HG03060 (cell line): Measurements from ENCODE around the gene SLC17A3.

Experiments used
- ATAC-seq: cut with Tn5 transposase; IDR thresholded peaks from one replicate; pipeline ENCODE4 v1.9.1; 2021; ENCODE audit warnings: low read depth, moderate number of reproducible peaks; ENCODE audit not compliant: unreplicated experiment

Gene SLC17A3, protein sequence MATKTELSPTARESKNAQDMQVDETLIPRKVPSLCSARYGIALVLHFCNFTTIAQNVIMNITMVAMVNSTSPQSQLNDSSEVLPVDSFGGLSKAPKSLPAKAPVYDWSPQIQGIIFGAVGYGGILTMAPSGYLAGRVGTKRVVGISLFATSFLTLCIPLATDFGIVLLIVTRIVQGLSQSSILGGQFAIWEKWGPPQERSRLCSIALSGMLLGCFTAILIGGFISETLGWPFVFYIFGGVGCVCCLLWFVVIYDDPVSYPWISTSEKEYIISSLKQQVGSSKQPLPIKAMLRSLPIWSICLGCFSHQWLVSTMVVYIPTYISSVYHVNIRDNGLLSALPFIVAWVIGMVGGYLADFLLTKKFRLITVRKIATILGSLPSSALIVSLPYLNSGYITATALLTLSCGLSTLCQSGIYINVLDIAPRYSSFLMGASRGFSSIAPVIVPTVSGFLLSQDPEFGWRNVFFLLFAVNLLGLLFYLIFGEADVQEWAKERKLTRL

DNA sequence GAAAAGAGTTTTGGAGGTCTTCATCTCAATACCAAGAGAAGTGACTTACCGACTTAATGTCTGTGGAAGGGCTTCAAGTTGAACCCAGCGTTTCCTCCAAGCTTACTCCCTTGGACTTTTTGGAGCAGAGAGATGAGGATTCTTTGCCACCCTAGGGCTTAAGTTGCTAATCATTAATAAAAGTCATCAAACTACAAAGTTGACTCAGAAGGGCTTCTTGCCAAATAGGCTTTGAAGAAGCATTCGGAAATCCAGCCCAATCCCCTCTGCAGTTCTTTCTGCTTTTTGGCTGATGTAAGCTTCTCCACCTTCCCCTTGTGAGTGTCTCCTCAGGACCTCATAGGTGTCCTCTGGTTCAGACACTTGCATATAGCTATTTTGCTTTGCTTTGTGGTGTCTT lies at the start of gene SLC17A3:
SLC17A3 (minus strand) TSS at position 126 of the 400 bp plus-strand sequence. CDS start 5,856 bp downstream, outside the sequence.
- no peak for ATAC-seq

DNA sequence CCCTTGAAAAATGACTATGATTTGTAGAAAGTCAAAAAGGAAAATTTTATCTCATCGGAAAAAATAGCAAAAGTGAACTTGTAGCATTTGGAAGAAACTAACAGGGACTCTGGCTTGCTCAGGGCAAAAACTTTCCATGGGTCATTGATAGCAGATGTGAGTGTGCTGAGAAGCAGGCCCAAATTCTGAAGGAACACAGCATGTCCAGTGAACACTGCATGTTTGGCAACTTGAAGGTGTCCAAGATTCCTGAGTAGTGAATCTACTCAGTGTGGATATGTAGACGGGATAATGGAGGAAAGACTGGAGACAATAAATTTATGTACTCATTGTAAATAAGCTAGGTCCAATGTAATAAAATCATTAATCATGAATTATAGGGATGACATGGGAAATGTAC lies 48.3 kb upstream of the SLC17A3 start:
- ATAC-seq = no peak

DNA sequence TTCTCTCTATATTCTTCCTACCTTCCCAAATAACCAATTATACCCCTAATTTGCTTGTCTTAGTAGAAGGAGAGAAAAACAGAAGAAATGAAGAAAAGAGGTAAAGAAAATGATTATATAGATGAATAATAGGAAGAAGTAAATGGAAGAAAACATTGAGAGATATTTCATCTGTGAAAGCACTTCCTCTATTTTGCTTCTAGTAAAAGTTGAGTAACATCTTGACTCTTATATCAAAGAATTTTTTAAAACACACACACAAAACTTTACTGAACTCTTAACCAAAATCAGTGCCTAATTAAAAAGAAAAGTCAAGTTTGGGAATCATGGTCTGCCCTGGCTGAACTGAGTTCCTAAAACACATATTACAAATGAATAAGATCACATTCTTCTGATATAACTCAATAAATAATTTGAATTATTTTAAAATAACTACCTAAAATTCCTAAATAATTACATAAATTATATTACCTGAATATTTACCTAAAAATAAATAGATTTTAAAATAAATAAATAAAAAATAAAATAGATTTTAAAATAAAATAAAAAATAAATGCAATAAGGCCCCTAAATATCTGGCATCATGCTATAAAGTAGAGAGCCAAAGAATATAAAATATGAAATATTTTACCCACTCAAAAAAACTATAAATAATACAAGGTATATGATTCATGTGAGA lies 47.6 kb upstream of the SLC17A3 start:
- no peak for ATAC-seq

DNA sequence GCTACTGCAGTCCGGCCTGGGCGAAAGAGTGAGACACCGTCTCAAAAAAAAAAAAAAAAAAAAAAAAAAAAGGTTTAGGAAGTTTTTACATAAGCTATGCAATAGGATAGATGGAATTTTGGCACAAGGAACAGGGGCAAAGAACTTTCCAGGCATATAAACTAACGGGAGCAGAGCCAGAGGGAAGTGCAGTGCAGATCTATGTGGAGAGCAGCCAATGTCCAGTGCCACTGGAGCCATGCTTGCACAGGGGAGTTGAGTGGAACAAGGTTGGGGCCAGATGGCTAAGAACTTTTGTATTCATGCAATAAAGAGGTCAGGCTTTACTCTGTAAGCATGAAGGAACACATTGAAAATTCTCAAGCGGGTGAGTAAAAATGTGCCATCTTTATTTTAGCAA lies 45.6 kb upstream of the SLC17A3 start:
- no peak for ATAC-seq

DNA sequence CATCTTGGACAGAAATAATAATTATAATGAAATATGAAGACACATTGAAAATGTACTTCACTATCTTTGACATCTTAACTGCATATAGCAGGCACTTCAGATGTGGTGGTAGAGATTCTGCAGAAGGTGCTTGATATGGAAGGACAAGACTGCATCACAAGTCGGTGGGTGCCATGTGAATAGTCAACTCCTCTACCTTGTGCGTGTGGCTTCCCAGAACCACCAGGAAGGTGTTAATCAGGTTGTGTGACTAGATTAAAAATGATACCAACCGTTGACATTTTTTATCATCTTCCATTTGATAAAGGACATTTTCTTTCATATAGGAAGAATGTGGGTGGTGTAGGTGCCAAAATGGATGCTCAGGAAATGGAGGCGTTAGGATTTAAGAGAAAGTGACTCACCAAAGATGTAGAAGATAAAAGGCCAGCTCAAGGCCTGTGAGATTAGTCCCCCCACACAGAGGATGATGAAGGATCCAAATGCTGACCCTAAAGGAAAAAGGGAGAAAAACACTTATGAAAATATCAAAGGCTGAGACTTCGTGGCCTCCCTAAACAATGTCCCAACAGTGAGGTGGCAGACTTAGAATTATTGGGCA lies 44.1 kb upstream of the SLC17A3 start:
- ATAC-seq = no peak

DNA sequence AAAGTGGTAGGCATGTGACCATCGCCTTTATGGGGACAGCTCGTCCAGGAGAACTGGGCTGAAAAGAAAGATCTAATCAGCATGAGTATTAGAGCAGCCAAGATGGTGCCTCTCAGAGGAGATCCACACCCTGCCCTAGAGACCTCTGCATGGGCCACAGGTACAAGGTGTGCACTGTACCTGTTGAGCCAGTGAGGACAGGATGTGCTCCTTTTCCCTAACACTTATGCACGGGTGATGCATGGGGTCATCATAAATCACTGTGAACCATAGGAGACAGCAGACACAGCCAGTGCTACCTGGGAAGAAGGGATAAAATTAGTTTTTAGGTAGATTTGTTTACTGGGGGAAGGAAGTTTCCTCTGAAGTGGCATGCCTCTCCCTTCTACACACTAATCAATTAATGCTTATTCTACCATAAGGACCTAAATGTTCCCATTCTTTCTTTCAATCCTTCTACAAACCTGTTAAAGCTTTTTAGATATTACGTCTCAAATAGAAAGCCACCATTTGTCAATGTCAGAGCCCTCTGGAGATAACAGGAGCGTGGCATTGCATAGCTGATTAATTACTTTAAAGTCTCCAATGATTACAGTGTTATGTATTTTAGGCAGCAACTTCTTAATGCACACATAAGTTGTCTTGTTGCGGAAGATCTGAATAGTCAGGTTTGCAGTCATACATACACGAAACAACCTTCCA lies 42.9 kb upstream of the SLC17A3 start:
- no peak for ATAC-seq

DNA sequence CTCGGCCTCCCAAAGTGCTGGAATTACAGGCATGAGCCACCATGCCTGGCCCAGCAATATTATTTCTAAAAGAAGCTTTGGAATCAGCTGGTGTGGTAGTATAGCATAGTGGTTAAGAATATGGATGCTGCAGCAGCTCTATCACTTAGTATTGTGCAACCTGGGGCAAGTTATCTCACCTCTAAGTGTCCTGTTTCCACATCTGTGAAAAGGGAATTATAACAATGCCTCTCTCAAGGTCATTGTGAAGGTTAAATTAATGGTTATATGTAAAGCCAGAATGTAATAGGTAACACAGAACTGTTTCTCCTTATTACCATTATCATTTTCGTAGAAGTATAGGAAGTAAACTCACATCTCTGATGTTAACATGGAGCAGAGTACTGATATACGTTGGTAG lies 42.3 kb upstream of the SLC17A3 start:
- ATAC-seq = no peak

DNA sequence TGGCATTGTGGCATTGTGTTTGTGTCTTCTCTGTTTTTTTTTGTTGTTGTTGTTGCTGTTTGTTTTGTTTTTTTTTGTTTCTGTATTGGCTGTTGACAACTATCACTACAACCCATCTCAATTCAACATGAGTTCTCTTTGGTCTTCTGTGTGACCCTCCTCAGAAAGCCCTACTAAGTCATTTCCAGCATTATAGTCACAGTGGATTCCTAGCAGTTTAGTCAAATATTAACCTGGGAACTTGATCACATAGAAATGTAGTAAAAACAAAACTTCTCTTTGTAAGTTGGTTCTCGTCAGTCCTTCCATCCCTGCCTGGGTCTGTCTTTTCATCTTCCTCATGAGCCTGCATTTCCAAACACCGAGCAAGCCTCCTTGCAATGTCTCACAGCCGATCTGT lies 39.7 kb upstream of the SLC17A3 start:
- ATAC-seq = no peak

DNA sequence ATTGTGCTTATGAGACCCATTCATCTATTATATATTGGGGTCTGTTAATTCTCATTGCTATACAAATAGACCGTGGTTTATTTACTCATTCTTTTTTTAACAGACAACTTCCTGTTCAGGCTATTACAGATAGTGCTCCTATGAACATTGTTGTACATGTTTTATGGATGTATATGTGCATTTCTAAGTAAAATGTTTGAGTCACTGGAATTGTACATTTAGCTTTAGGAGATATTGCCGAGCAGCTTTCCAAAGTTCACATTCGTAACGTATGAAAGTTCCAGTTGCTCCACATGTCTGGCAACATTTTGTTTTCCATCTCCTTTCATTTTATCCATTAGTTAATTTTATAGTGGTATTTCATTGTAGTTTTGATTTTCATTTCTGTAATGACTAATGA lies 37.3 kb upstream of the SLC17A3 start:
- ATAC-seq = no peak

DNA sequence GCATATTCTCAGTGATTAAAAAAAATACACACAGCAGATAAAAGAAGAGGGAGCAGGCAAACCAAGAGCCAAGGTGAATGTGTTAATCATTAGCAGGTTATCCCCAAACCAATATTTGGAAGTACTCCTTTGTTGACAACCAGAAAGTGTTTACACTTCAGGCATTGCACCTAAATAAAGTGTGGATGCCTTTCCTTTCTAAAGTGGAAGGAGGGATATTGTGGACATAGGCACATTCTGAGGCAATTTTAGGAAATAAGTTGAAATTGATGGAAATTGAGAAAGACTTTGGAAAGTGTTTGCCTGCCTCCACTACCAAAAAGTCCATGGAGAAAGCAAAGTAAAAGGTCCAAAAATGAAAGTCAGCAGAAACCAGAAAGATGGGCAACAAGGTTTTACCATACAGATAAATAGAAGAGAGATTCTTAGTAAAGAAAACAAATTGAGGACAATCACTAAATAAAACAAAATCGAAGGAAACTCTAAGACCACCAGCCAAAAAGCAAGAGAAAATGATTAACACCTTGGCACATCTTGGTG lies 33.5 kb upstream of the SLC17A3 start:
- no peak for ATAC-seq

DNA sequence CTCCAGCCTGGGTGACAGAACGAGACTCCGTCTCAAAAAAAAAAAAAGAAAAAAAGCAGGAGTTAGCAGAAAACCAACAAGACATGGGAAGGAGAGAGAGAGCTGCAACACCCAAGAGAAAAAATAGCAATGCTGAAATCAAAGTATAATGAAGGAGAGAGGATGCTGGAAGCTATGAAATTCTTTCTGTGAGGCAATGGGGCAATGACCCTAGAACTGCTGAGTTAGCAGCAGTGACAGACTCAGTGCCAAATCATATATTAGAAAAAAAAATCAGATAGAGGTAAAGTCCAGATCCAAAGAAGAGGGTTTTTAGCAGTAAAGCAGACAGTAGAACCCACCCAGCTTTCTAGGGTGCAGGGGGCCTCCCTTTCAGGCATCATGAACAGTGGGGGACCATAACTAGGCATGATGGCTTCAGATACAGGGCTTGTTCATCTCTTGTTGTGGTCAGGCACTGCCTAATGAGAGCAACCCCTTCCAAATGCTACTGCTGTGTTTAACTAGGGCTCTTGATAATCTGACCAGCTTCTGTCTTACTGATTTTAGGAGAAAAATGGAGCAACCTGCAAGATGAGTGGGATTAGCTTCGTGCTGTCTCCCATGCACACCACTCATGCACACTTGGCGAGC lies 29.5 kb upstream of the SLC17A3 start:
- ATAC-seq = no peak

DNA sequence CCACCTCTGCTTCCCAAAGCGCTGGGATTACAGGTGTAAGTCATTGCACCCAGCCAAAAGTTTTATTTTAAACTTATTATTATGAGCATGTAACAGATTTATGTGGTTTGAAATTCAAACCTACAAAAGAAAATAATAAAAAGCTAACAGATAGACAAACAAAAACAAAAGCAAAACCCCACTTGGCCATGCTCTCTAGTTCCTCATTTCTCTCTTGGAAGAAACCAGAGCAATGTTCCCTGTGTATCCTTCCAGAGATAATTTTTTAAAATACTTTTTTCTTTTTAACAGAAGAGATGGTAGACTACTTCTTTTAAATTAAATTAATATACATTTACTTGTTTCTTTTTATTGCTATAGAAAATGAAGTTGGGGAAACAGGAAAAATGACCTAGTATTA lies 28.0 kb upstream of the SLC17A3 start:
- no peak for ATAC-seq

DNA sequence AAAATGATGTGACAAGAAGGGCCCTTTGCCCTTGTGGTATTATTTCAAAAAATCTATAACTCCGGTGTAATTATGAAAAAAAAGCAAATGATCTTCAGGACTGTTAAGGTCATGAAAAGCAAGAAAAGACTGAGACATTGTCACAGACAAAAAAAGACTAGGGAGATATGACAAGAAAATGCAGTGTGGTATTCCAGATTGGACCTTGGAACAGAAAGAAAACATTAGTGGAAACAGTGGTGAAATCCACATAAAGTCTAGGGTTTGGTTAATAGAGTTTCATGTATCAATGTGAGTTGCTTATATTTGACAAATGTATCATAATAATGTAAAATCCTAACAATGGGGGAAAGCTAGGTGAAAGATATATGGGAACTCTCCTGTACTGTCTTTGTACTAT lies 26.8 kb upstream of the SLC17A3 start:
- ATAC-seq = no peak

DNA sequence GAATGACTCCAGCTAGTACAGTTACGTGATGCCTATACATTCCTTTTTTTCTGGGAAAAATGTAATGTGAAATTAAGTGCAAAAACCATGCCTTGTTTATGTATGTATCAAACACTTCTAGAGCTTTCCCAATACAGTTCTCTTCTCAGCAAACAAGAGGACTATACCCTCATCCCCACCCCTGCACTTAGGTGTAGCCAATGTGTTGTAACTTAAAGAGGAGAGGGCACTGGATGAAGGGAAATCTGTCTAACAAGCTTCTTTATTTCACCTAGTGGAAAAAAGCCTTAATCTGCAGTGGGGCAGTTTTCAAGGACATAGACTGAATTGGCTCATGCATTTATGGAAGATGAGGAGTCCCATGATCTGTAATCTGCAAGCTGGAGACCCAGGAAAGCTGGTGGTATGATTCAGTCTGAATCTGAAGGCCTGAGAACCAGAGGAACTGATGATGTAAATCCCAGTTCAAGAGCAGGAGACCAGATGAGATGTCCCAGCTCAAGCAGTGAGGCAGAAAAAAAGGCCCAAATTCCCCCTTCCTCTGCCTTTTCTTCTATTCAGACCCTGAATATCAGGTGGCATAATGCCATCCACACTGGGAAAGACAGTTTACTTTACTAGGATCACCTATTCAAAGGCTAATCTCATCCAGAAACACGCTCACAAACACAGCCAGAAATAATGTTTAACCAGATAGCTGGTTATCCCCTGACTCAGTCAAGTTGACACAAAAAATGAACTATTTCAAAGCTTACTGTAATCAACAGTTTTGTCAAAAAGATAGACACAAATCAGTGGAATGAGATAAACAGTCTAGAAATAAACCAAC lies 25.8 kb upstream of the SLC17A3 start:
- no peak for ATAC-seq

DNA sequence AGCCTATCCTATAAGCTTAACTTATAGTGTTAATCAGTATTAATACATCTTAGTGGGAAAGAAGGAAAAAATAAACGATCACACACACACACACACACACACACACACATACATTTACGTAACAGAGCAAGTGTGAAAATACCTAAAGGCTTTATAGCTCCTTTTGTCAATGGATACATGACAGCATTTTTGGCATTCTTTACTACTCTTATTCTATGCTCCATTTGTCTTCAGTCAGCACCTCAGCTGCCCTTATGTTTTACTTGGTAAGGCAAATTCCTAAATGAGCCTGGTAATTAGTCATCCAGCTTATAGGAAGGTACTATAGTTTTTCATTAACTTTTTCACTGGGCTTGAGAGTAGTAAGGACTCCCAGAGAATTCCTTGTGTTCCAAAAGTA lies 25.1 kb upstream of the SLC17A3 start:
- no peak for ATAC-seq

DNA sequence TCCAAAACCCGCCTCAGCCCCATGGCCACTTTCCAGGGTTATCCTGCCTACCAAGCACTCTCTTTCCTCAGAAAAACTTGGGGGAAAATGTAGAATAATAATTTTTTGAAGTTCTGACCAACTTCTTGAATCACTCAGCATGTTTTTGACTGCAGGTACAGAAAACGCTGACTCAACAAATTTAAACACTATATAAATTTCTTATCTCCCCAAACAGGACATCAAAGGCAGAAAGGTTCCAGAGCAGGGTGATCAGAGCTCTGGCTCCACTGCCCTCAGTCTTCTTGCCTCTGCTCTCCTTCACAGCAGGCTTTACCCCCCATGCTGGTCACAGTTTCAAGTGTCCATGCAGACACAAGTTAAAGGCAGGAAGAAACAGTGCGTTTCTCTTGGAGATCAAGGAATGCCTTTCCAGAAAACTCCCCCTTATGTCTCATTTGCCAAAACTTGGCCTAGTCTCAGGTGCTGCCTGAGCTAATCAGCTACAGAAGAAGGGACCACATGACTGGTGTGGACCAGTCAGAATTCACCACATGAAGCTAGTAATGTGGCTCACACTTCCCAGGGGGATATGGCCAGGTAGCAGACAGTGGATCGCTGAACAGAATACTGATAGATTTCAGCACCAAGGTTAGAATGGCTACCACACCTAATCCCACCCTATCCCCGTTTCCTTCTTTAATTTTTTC lies 24.4 kb upstream of the SLC17A3 start:
- ATAC-seq = no peak

DNA sequence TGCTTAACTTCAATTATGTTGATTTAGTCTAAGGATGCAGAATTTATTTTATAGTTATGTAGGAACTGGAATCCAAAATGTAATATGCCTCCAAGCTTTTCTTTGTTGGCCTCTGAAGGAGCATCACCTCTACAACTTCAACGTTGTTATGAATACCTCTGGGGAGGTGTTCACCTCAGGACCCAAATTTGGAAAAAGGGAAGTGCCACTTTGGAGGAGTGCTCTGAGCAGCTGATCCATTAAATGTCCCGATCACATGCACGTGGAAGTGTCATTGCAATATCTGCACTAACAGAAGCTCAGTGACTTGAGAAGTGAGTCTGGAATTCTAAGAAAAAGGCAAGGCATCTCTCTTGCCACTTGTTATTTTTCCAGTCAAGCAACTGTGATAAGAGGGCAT lies 22.2 kb upstream of the SLC17A3 start:
- ATAC-seq = no peak

DNA sequence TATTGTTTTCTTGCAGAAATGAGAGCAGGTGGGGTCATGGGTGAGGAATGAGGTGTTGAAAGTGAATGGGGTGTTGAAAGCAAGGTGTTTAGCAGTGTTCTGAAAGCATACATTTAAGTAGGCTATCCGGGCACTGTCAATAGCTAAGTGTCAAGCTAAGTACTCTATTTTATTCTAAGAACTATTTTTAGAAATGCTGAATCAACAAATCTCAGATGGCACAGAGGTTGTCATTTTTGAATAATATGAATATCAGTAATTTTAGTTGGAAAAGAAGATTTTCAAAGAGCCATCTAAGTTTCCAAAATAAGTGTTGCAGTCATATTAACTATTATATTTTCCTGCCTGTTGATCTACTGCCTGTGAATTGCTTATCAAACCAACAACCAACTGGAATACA lies 21.7 kb upstream of the SLC17A3 start:
- ATAC-seq = no peak

DNA sequence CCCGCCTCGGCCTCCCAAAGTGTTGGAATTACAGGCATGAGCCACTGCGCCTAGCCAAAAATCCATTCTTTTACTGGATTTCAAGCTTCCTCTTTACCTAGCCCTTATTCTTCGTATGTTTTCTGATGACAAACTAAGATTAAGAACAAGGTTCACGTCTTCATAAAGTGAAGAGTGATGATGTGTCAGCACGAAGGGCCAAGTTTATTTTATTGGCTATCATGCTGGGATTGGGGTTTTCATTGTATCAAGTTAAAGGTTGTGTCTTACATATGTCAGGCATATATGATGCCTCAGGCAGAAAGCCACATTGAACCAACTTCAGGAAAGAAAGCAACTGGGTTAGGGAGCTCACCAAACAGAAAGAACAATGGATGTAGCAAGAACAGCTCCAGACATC lies 19.7 kb upstream of the SLC17A3 start:
- ATAC-seq = no peak
